Inferior parietal cortex (tissue), 1 donor: Measurements from ENCODE around the gene FBXO4.
"Not testable (repeated sequence)": the region's sequence is repeated elsewhere in the genome, so short reads cannot be mapped to it uniquely, and the experiment has no call there.

ENCODE experiments used
- DNase-seq: peaks from one replicate; pipeline ENCODE4 v3.0.0-alpha.2; 2016; ENCODE audit errors: extremely low spot score

FBXO4 gene

GRCh38 chr5:41980870-41981269 is 55.8 kb downstream of the FBXO4 start:
- no peak for DNase-seq

- not testable (repeated sequence) for DNase-seq
Observed at GRCh38 chr5:41982858-41983257, 57.8 kb downstream of the FBXO4 start.

- DNase-seq, result no peak
Observed at GRCh38 chr5:41983284-41983683, 58.2 kb downstream of the FBXO4 start.

- DNase-seq, result no peak
Observed at GRCh38 chr5:41985945-41986695, 61.0 kb downstream of the FBXO4 start.
